Measurements from ENCODE around the gene RGL3. TPM values are rescaled to one million over a fixed set of nuclear protein-coding genes. Genes with fewer than 3 reads are reported as not detected.

Gene RGL3
- total and polyA plus RNA-seq, 9 of the 15 experiments (the other 6 are each of a cell fraction or from before 2014, with no cell fraction given), result 0.12 to 0.61 (median 0.32) TPM; not detected in 4

DNA sequence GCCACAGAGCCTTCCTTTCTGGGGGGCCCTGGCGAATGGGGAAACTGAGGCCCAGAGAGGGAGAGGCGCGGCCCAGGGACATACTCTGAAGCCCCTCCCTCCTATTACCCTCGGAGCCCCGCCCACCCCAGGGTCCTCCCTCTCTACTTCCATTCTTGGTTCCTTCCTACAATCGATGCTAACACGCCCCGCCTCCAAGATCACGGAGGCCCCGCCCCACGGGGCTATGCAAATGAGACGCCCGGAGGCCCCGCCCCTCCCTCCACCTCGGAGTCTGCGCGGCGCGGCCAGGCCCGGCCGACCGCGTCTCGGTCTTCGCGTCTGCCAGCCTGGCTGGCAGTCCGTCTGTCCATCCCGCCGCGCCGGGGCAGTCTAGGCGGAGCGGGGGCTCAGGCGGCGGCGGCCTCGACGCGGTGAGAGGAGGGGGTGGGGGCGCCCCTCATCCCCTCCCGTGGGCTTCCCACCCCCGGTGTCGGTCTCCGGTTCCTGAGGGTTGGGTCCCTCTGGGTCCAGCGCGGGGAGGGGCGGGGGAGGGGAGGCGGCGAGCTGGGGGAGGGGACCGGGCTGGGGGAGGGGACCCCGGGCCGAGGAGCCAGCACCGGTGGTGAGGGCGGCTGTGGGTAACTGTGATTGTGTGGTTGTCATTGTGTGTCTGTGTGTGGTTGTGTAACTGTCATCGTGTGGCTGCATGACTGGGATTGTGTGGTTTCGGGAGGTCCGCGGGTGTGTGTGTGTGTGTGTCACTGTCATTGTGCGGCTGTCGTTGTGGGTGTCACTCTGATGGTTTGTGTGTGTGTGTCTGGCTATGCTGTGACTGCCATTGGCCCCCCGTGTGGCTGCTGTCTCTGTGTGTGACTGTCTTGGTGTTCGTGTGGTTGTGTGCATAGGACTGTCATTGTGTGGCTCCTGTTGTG lies 63.7 kb downstream of the RGL3 start, which contains the start of gene PLPPR2 (continued):
- TF ChIP-seq SMAD4 (CRISPR knock-in tag; conservative IDR thresholded peaks at IDR 0.05), result peak; percentile 65
- TF ChIP-seq ZNF311 (CRISPR knock-in tag; IDR thresholded peaks at IDR 0.05), result no peak
- TF ChIP-seq KLF16 (IDR thresholded peaks at IDR 0.05), result no peak
- TF ChIP-seq ZNF274 (IDR thresholded peaks at IDR 0.05; ENCODE audit: borderline replicate concordance, low read depth, low read length), result no peak
- TF ChIP-seq ZNF707 (CRISPR knock-in tag; conservative IDR thresholded peaks at IDR 0.05), result no peak
- TF ChIP-seq, protein P1, sequence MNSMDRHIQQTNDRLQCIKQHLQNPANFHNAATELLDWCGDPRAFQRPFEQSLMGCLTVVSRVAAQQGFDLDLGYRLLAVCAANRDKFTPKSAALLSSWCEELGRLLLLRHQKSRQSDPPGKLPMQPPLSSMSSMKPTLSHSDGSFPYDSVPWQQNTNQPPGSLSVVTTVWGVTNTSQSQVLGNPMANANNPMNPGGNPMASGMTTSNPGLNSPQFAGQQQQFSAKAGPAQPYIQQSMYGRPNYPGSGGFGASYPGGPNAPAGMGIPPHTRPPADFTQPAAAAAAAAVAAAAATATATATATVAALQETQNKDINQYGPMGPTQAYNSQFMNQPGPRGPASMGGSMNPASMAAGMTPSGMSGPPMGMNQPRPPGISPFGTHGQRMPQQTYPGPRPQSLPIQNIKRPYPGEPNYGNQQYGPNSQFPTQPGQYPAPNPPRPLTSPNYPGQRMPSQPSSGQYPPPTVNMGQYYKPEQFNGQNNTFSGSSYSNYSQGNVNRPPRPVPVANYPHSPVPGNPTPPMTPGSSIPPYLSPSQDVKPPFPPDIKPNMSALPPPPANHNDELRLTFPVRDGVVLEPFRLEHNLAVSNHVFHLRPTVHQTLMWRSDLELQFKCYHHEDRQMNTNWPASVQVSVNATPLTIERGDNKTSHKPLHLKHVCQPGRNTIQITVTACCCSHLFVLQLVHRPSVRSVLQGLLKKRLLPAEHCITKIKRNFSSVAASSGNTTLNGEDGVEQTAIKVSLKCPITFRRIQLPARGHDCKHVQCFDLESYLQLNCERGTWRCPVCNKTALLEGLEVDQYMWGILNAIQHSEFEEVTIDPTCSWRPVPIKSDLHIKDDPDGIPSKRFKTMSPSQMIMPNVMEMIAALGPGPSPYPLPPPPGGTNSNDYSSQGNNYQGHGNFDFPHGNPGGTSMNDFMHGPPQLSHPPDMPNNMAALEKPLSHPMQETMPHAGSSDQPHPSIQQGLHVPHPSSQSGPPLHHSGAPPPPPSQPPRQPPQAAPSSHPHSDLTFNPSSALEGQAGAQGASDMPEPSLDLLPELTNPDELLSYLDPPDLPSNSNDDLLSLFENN (IDR thresholded peaks at IDR 0.05; ENCODE audit: low read depth in 2 of 2, low read length in 2 of 2), result no peak
- no peak for TF ChIP-seq FOXA1 (IDR thresholded peaks at IDR 0.05; ENCODE audit: borderline replicate concordance)
- no peak for TF ChIP-seq ZNF174 (CRISPR knock-in tag; IDR thresholded peaks at IDR 0.05)
- TF ChIP-seq RBM22 (IDR thresholded peaks at IDR 0.05; ENCODE audit: low read depth, low read length, poor library complexity, severe bottlenecking), result no peak
- TF ChIP-seq, protein P2, sequence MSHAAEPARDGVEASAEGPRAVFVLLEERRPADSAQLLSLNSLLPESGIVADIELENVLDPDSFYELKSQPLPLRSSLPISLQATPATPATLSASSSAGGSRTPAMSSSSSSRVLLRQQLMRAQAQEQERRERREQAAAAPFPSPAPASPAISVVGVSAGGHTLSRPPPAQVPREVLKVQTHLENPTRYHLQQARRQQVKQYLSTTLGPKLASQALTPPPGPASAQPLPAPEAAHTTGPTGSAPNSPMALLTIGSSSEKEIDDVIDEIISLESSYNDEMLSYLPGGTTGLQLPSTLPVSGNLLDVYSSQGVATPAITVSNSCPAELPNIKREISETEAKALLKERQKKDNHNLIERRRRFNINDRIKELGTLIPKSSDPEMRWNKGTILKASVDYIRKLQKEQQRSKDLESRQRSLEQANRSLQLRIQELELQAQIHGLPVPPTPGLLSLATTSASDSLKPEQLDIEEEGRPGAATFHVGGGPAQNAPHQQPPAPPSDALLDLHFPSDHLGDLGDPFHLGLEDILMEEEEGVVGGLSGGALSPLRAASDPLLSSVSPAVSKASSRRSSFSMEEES (CRISPR knock-in tag; IDR thresholded peaks at IDR 0.05), result no peak
- peak; percentile 92 to 93 for TF ChIP-seq NRF1 (conservative IDR thresholded peaks at IDR 0.05 in 1 of 2, IDR thresholded peaks at IDR 0.05 in 1 of 2)
- no peak for TF ChIP-seq HDAC3 (IDR thresholded peaks at IDR 0.05; ENCODE audit: borderline replicate concordance, partially characterized antibody)
- TF ChIP-seq, protein P3, sequence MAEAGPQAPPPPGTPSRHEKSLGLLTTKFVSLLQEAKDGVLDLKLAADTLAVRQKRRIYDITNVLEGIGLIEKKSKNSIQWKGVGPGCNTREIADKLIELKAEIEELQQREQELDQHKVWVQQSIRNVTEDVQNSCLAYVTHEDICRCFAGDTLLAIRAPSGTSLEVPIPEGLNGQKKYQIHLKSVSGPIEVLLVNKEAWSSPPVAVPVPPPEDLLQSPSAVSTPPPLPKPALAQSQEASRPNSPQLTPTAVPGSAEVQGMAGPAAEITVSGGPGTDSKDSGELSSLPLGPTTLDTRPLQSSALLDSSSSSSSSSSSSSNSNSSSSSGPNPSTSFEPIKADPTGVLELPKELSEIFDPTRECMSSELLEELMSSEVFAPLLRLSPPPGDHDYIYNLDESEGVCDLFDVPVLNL (CRISPR knock-in tag; IDR thresholded peaks at IDR 0.05; ENCODE audit: low read depth), result 0 out of 2 replicates have a peak, but pooled peaks have one; percentile 22
- TF ChIP-seq, protein P4, sequence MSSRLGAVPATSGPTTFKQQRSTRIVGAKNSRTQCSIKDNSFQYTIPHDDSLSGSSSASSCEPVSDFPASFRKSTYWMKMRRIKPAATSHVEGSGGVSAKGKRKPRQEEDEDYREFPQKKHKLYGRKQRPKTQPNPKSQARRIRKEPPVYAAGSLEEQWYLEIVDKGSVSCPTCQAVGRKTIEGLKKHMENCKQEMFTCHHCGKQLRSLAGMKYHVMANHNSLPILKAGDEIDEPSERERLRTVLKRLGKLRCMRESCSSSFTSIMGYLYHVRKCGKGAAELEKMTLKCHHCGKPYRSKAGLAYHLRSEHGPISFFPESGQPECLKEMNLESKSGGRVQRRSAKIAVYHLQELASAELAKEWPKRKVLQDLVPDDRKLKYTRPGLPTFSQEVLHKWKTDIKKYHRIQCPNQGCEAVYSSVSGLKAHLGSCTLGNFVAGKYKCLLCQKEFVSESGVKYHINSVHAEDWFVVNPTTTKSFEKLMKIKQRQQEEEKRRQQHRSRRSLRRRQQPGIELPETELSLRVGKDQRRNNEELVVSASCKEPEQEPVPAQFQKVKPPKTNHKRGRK (tag; IDR thresholded peaks at IDR 0.05), result no peak
- no peak for TF ChIP-seq SP1 (CRISPR knock-in tag; IDR thresholded peaks at IDR 0.05)
- TF ChIP-seq, protein P5, sequence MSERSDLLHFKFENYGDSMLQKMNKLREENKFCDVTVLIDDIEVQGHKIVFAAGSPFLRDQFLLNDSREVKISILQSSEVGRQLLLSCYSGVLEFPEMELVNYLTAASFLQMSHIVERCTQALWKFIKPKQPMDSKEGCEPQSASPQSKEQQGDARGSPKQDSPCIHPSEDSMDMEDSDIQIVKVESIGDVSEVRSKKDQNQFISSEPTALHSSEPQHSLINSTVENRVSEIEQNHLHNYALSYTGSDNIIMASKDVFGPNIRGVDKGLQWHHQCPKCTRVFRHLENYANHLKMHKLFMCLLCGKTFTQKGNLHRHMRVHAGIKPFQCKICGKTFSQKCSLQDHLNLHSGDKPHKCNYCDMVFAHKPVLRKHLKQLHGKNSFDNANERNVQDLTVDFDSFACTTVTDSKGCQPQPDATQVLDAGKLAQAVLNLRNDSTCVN (CRISPR knock-in tag; IDR thresholded peaks at IDR 0.05), result 0 out of 2 replicates have a peak, but pooled peaks have one; percentile 65
- no peak for TF ChIP-seq POLR3G (IDR thresholded peaks at IDR 0.05; ENCODE audit: extremely low read depth, insufficient read length, insufficient replicate concordance)
